ENCODE measurements around the gene ATL2. TPM values are rescaled to one million over a fixed set of nuclear protein-coding genes. Genes with fewer than 3 reads are reported as not detected.

Gene ATL2
- total and polyA plus RNA-seq, 7 experiments from 2014 or later = 18.8 to 59.5 (median 49.0) TPM

DNA sequence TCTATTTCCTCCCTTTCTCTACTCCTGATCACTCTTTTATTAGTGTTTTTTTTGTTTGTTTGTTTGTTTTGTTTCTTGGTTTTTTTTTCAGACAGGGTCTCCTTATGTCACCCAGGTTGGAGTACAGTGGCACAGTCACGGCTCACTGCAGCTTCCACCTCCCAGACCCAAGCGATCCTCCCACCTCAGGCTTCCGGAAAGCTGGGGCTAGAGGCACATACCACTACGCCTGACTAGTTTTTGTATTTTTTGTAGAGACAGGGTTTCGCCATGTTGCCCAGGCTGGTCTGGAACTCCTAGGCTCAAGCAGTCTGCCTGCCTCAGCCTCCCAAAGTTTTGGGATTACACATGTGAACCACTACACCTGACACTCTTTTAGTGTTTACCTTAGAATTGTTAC is 122.3 kb downstream of the ATL2 start:
- DNase-seq = no peak
- H3K27ac ChIP-seq (ENCODE audit: low read depth, low read length) = no peak overlapping the region

DNA sequence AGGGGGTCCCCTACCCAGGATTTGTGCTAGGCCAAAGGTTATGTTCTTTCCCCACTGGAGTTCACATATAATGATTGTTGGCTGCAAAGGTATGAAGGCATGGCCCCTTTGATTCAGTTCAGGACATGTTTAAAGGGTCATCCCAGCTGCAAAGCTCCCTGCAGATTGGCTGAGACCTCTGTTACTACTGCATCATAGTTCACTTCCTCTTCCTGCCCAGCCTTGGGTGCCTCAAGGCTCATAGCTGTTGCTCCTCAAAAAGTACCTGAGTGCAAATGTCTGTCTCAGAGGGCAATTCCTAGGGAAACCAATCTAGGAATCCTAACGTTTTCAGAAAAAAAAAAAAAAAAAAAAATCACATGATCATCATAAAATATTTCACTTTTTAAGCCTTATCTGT is 125.1 kb downstream of the ATL2 start:
- peaks cover 0 to 17% (median 4%) of the 10 kb centered on the region in 5 donors for H3K27me3 Mint-ChIP-seq
- ChIA-PET CTCF (no interaction called here), POLR2A (no interaction called here)
- no peaks in the 10 kb centered on the region for H3K4me1 ChIP-seq (ENCODE audit: control insufficient read depth in 2 of 2, insufficient read depth in 2 of 2, low read length in 2 of 2)
- no peak for ATAC-seq
- H3K36me3 ChIP-seq (ENCODE audit: control insufficient read depth in 2 of 3, insufficient read depth in 3 of 3, low read length in 3 of 3) = no peaks in the 10 kb centered on the region
- H3K9me3 Mint-ChIP-seq = no peaks in the 10 kb centered on the region
- no peaks in the 10 kb centered on the region for H3K27me3 ChIP-seq (ENCODE audit: control insufficient read depth in 2 of 2, insufficient read depth in 2 of 2, low read length in 2 of 2)
- H3K36me3 Mint-ChIP-seq = no peaks in the 10 kb centered on the region
- H3K4me1 Mint-ChIP-seq = no peaks in the 10 kb centered on the region
- no peak overlapping the region for H3K27ac ChIP-seq (ENCODE audit: low read depth, low read length)
- H3K9me3 ChIP-seq (ENCODE audit: control insufficient read depth in 2 of 3, low read length in 3 of 3) = no peaks in the 10 kb centered on the region
- no peak for DNase-seq
- no peak overlapping the region for H3K27ac Mint-ChIP-seq
- intact Hi-C loops (cut with micrococcal nuclease) = no loop called here
- H3K4me3 ChIP-seq (ENCODE audit: low read length) = no peak overlapping the region
- no peak overlapping the region for H3K4me3 Mint-ChIP-seq

More for the DNA sequence above, 122.3 kb downstream of the ATL2 start:
- intact Hi-C loops (cut with micrococcal nuclease) = no loop called here
- CTCF ChIA-PET = no interaction called here
- no peak overlapping the region for H3K27ac Mint-ChIP-seq
- no peaks in the 10 kb centered on the region for H3K36me3 Mint-ChIP-seq
- no peaks in the 10 kb centered on the region for H3K9me3 Mint-ChIP-seq
- Histone ChIP-seq H3K27me3 (ENCODE audit: control insufficient read depth in 2 of 2, insufficient read depth in 2 of 2, low read length in 2 of 2) (no peaks in the 10 kb centered on the region), H3K4me1 (ENCODE audit: control insufficient read depth in 2 of 2, insufficient read depth in 2 of 2, low read length in 2 of 2) (no peaks in the 10 kb centered on the region), H3K36me3 (ENCODE audit: control insufficient read depth in 2 of 3, insufficient read depth in 3 of 3, low read length in 3 of 3) (no peaks in the 10 kb centered on the region), H3K4me3 (ENCODE audit: low read length) (no peak overlapping the region), H3K9me3 (ENCODE audit: control insufficient read depth in 2 of 3, low read length in 3 of 3) (no peaks in the 10 kb centered on the region)
- no peak overlapping the region for H3K4me3 Mint-ChIP-seq
- H3K4me1 Mint-ChIP-seq = no peaks in the 10 kb centered on the region
- POLR2A ChIA-PET = no interaction called here
- H3K27me3 Mint-ChIP-seq = peaks cover 0 to 19% (median 10%) of the 10 kb centered on the region in 5 donors
- ATAC-seq = no peak

DNA sequence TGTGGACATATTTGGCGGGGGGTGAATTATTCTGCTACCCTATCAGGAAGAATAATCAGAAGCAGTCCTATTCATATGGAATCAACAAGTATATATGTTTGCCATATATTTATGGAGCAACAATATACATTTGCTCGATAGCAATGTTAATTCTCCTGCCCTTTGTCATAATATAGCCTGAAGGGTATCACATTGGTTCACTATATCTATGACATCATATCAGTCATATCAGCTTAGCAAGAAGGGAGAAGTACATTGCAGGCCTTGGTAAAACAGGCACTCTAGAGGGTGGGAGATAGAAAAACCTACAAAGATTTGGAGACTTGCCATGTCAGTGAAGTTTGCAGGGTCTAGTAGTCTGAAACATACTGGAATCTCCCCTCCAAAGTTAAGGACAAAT is 128.4 kb downstream of the ATL2 start:
- no peak overlapping the region for H3K27ac ChIP-seq (ENCODE audit: low read depth, low read length)
- H3K36me3 Mint-ChIP-seq = no peaks in the 10 kb centered on the region
- H3K4me1 Mint-ChIP-seq = no peaks in the 10 kb centered on the region
- H3K9me3 ChIP-seq (ENCODE audit: control insufficient read depth in 2 of 3, low read length in 3 of 3) = no peaks in the 10 kb centered on the region
- DNase-seq = no peak
- H3K4me3 Mint-ChIP-seq = no peak overlapping the region
- H3K27me3 Mint-ChIP-seq = no peaks in the 10 kb centered on the region
- no peaks in the 10 kb centered on the region for H3K9me3 Mint-ChIP-seq
- no peak overlapping the region for H3K4me3 ChIP-seq (ENCODE audit: low read length)
- H3K36me3 ChIP-seq (ENCODE audit: control insufficient read depth in 2 of 3, insufficient read depth in 3 of 3, low read length in 3 of 3) = no peaks in the 10 kb centered on the region
- no peaks in the 10 kb centered on the region for H3K4me1 ChIP-seq (ENCODE audit: control insufficient read depth in 2 of 2, insufficient read depth in 2 of 2, low read length in 2 of 2)
- H3K27ac Mint-ChIP-seq = no peak overlapping the region
- CTCF ChIA-PET = no interaction called here
- intact Hi-C loops (cut with micrococcal nuclease) = no loop called here
- POLR2A ChIA-PET = no interaction called here
- ATAC-seq = no peak
- H3K27me3 ChIP-seq (ENCODE audit: control insufficient read depth in 2 of 2, insufficient read depth in 2 of 2, low read length in 2 of 2) = no peaks in the 10 kb centered on the region

DNA sequence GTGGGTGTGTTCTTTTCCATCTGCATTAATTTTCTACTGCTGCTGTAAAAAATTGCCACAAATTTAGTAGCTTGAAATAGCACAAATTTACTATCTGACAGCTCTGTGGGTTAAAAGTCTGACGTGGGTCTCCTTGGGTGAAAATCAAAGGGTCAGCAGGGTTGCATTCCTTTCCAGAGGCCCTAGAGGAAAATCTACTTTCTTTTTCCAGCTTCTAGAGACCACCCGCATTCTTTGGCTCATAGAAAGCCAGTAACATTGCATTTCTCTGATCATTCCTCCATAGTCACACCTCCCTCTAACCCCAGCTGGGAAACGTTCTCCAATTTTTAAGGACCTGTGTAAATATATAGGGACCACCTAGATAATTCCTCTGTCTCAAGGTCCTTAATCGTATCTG is 128.8 kb downstream of the ATL2 start:
- Mint-ChIP-seq H3K27me3 (no peaks in the 10 kb centered on the region), H3K27ac (no peak overlapping the region), H3K4me3 (no peak overlapping the region), H3K36me3 (no peaks in the 10 kb centered on the region), H3K9me3 (no peaks in the 10 kb centered on the region), H3K4me1 (no peaks in the 10 kb centered on the region)
- POLR2A ChIA-PET = no interaction called here
- no peak for DNase-seq
- Histone ChIP-seq H3K36me3 (ENCODE audit: control insufficient read depth in 2 of 3, insufficient read depth in 3 of 3, low read length in 3 of 3) (no peaks in the 10 kb centered on the region), H3K4me1 (ENCODE audit: control insufficient read depth in 2 of 2, insufficient read depth in 2 of 2, low read length in 2 of 2) (no peaks in the 10 kb centered on the region), H3K9me3 (ENCODE audit: control insufficient read depth in 2 of 3, low read length in 3 of 3) (no peaks in the 10 kb centered on the region), H3K27ac (ENCODE audit: low read depth, low read length) (no peak overlapping the region), H3K27me3 (ENCODE audit: control insufficient read depth in 2 of 2, insufficient read depth in 2 of 2, low read length in 2 of 2) (no peaks in the 10 kb centered on the region), H3K4me3 (ENCODE audit: low read length) (no peak overlapping the region)
- intact Hi-C loops (cut with micrococcal nuclease) = no loop called here
- CTCF ChIA-PET = no interaction called here
- ATAC-seq = no peak

DNA sequence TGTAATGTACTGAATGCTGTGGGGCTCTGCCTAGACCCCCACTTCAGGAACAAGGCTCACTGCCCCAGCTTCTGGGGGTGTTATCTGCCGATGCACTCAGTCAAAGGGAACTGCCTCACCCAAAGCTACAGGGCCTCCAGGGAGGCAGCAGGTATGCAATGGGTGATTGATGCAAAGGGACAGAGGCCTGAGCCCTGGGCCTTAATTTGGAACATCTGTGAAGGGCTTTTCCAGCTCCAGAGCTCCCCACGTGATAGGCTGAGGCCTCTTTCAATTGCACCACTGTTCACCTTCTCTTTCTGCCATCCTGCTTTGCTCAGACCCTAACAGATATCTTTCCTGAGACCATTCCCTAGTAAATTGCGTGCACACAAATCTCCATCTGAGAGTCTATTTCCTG is 131.0 kb downstream of the ATL2 start:
- no peaks in the 10 kb centered on the region for H3K36me3 ChIP-seq (ENCODE audit: control insufficient read depth in 2 of 3, insufficient read depth in 3 of 3, low read length in 3 of 3)
- H3K9me3 Mint-ChIP-seq = no peaks in the 10 kb centered on the region
- H3K27ac Mint-ChIP-seq = no peak overlapping the region
- H3K27me3 Mint-ChIP-seq = peaks cover 0 to 6% (median 0%) of the 10 kb centered on the region in 5 donors
- H3K4me1 ChIP-seq (ENCODE audit: control insufficient read depth in 2 of 2, insufficient read depth in 2 of 2, low read length in 2 of 2) = no peaks in the 10 kb centered on the region
- intact Hi-C loops (cut with micrococcal nuclease) = no loop called here
- no peaks in the 10 kb centered on the region for H3K36me3 Mint-ChIP-seq
- no peak overlapping the region for H3K4me3 ChIP-seq (ENCODE audit: low read length)
- H3K9me3 ChIP-seq (ENCODE audit: control insufficient read depth in 2 of 3, low read length in 3 of 3) = no peaks in the 10 kb centered on the region
- no peaks in the 10 kb centered on the region for H3K4me1 Mint-ChIP-seq
- DNase-seq (no peak), ATAC-seq (no peak)
- H3K27me3 ChIP-seq (ENCODE audit: control insufficient read depth in 2 of 2, insufficient read depth in 2 of 2, low read length in 2 of 2) = no peaks in the 10 kb centered on the region
- no peak overlapping the region for H3K4me3 Mint-ChIP-seq
- H3K27ac ChIP-seq (ENCODE audit: low read depth, low read length) = no peak overlapping the region
- POLR2A ChIA-PET = no interaction called here
- CTCF ChIA-PET = interaction anchor here (0.5 kb wide), 1 partner anchor 41 kb away, joined by 3 read pairs; no protein-coding TSS in a partner anchor

DNA sequence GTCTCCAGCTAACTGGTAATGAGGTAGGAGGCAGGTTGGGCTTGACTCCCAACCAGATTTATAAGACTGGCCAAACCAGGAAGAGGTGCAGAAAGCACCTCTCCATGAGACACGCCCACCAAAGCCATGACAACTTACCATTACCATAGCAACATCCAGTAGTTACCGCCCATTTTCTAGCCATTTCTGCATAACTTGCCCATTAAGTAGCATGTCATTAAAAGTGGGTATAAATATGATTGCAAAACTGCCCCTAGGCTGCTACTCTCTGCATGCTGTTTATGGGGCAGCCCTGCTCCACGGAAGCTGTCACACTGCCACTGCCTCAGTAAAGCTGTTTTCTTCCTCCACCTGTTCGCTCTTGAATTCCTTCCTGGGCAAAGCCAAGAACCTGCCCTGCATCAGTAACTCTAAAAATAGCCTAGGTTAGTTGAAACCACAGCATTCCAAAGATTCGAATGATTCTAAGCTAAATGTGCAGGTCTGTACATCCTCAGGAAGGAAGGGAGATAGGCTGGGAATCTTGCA is 131.9 kb downstream of the ATL2 start:
- H3K4me1 Mint-ChIP-seq = no peaks in the 10 kb centered on the region
- Histone ChIP-seq H3K27ac (ENCODE audit: low read depth, low read length) (no peak overlapping the region), H3K9me3 (ENCODE audit: control insufficient read depth in 2 of 3, low read length in 3 of 3) (no peaks in the 10 kb centered on the region), H3K4me1 (ENCODE audit: control insufficient read depth in 2 of 2, insufficient read depth in 2 of 2, low read length in 2 of 2) (no peaks in the 10 kb centered on the region), H3K36me3 (ENCODE audit: control insufficient read depth in 2 of 3, insufficient read depth in 3 of 3, low read length in 3 of 3) (no peaks in the 10 kb centered on the region), H3K4me3 (ENCODE audit: low read length) (no peak overlapping the region), H3K27me3 (ENCODE audit: control insufficient read depth in 2 of 2, insufficient read depth in 2 of 2, low read length in 2 of 2) (no peaks in the 10 kb centered on the region)
- H3K36me3 Mint-ChIP-seq = no peaks in the 10 kb centered on the region
- H3K4me3 Mint-ChIP-seq = no peak overlapping the region
- ChIA-PET POLR2A (no interaction called here), CTCF (no interaction called here)
- intact Hi-C loops (cut with micrococcal nuclease) = no loop called here
- DNase-seq (no peak), ATAC-seq (no peak)
- peaks cover 0 to 6% (median 0%) of the 10 kb centered on the region in 5 donors for H3K27me3 Mint-ChIP-seq
- H3K9me3 Mint-ChIP-seq = no peaks in the 10 kb centered on the region
- no peak overlapping the region for H3K27ac Mint-ChIP-seq

DNA sequence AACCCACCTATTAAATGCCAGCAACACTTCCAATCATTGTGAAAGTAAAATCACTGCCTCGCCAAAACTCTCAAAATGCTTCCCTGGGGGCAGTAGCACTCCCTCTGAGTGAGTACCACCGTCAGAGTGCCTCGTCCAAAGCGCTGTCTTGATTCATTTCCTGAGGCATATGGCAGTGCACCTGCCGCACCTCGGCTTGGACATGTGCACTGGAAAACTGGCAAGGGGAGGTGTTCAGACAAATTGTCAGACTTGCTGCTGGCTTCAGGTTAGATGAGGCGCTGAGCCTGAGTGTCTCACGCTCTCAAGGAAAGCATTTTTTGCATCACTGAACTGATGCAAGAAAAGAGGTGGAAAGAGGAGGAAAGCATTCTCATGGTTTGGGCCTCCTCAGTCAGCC is 132.8 kb downstream of the ATL2 start:
- Mint-ChIP-seq H3K27me3 (peaks cover 0 to 6% (median 0%) of the 10 kb centered on the region in 5 donors), H3K9me3 (no peaks in the 10 kb centered on the region), H3K4me3 (no peak overlapping the region), H3K4me1 (no peaks in the 10 kb centered on the region), H3K27ac (no peak overlapping the region), H3K36me3 (no peaks in the 10 kb centered on the region)
- POLR2A ChIA-PET = no interaction called here
- CTCF ChIA-PET = no interaction called here
- H3K27ac ChIP-seq (ENCODE audit: low read depth, low read length) = no peak overlapping the region
- ATAC-seq (no peak), DNase-seq (no peak)
- no peaks in the 10 kb centered on the region for H3K4me1 ChIP-seq (ENCODE audit: control insufficient read depth in 2 of 2, insufficient read depth in 2 of 2, low read length in 2 of 2)
- intact Hi-C loops (cut with micrococcal nuclease) = no loop called here
- H3K27me3 ChIP-seq (ENCODE audit: control insufficient read depth in 2 of 2, insufficient read depth in 2 of 2, low read length in 2 of 2) = no peaks in the 10 kb centered on the region
- H3K36me3 ChIP-seq (ENCODE audit: control insufficient read depth in 2 of 3, insufficient read depth in 3 of 3, low read length in 3 of 3) = no peaks in the 10 kb centered on the region
- H3K4me3 ChIP-seq (ENCODE audit: low read length) = no peak overlapping the region
- H3K9me3 ChIP-seq (ENCODE audit: control insufficient read depth in 2 of 3, low read length in 3 of 3) = no peaks in the 10 kb centered on the region

Measured in naive thymus-derived CD4-positive, alpha-beta T cell (primary cell).